Astrocyte of the spinal cord (primary cell): Measurements from ENCODE around the gene KCTD16.

ENCODE experiments used
- DNase-seq: peaks from one replicate; pipeline ENCODE4 v3.0.0; 2011; ENCODE audit warnings: low read depth, low spot score
- H3K4me3 ChIP-seq: 2 replicates; pipeline ENCODE4 v1.5.1; 2011; ENCODE audit warnings: low read depth, mild to moderate bottlenecking, low read length, moderate library complexity
- in situ Hi-C: cut with HindIII; loops from 2 replicates; pipeline ENCODE4 v1.10.0; 2017; ENCODE audit warnings: low sequenced_read_pairs
- TF ChIP-seq, protein P1 (sequence below): IDR thresholded peaks from 2 replicates; pipeline ENCODE4 v1.5.1; 2012; ENCODE audit warnings: low read depth, mild to moderate bottlenecking, low read length, inconsistent platforms

Gene KCTD16

DNA sequence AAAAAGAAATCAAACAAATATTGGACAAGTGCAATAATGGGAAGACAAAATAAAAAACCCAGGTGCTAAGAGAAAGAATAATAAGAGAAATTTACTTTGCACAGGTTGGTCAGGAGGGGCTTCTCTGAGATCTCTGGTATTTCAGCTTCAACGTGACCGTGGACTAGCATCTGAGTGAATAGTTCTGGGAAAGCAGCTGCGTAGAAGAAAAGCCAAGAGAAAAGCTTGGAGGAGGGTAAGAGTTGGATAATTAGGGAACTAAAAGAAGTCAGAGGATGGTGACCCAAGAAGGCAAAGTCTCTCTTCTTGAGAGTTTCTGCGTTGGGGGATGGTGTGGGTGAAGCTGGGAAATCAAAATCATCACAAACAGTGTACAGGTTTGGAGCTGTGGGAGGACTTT is 41.8 kb upstream of the KCTD16 start:
- DNase-seq = no peak
- H3K4me3 ChIP-seq = no peak overlapping the region
- in situ Hi-C loops = no loop called here
- TF ChIP-seq, protein P1, sequence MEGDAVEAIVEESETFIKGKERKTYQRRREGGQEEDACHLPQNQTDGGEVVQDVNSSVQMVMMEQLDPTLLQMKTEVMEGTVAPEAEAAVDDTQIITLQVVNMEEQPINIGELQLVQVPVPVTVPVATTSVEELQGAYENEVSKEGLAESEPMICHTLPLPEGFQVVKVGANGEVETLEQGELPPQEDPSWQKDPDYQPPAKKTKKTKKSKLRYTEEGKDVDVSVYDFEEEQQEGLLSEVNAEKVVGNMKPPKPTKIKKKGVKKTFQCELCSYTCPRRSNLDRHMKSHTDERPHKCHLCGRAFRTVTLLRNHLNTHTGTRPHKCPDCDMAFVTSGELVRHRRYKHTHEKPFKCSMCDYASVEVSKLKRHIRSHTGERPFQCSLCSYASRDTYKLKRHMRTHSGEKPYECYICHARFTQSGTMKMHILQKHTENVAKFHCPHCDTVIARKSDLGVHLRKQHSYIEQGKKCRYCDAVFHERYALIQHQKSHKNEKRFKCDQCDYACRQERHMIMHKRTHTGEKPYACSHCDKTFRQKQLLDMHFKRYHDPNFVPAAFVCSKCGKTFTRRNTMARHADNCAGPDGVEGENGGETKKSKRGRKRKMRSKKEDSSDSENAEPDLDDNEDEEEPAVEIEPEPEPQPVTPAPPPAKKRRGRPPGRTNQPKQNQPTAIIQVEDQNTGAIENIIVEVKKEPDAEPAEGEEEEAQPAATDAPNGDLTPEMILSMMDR = no peak

DNA sequence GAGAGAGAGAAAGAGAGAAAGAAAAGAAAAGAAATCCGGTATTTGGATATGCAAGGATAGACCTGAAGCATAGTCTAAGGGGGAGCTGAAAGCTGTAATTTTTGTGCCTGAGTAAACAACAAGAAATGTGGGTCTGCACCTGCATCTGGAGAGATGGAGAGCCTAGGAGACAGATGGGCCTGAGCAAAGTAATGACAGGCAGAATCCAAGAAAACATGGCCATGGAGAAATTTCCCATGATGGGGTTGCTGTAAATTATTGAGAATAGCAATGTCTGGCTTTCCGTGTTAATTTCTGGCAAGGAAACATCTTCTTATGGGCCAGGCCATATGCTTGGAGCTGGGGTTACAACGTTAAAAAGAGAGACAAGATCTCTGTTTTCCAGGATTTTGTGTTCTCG is 40.4 kb upstream of the KCTD16 start:
- in situ Hi-C loops = no loop called here
- DNase-seq = no peak
- TF ChIP-seq, protein P1 = no peak

DNA sequence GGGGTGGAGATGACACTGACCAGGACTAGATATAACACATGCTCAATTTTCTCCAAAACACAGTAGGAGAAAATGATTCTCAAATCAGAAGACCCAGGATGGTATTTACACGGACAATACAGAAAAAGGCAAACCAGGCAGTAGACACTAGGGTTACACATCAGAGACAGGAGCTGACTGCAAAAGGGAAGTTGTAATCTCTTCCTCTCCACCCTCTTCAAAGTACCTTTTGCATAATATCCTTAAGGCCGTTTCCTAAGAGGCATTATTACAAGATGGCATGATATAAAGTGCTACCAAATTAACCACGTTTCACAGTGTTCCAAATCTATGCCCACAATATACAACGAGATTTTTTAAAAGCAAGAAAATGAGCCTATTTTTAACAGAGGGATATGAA is 39.4 kb upstream of the KCTD16 start:
- in situ Hi-C loops = no loop called here
- TF ChIP-seq, protein P1 = no peak
- no peak overlapping the region for H3K4me3 ChIP-seq
- no peak for DNase-seq

More for the DNA sequence above, 40.4 kb upstream of the KCTD16 start:
- H3K4me3 ChIP-seq = no peak overlapping the region

DNA sequence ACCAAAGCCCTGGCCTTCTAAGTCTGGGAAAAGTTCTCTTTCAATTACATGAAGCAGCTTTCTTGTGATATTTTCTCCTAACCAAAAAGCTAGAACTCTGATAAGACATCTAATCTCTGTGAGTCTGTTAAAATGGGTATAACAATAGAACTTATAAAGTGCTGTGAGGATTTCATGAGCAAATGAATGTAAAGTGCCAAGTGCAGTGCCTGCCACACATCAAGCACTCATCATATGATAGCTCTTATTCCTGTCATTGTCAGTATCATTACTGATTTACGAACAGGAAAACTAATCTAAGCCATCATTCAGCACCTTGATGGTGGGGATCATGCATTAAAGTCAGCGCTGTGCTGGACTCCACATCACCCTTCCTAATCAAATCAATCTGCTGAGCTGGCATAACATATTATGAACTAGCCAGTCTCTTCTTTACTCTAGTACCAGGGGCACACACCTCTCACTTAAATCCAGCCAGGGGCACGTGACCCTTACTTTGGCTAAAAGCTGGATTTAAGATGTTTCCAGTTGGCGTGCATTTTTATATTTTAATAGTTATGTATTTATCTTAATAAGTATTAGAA is 37.5 kb upstream of the KCTD16 start:
- in situ Hi-C loops = no loop called here
- DNase-seq = no peak
- TF ChIP-seq, protein P1 = no peak

DNA sequence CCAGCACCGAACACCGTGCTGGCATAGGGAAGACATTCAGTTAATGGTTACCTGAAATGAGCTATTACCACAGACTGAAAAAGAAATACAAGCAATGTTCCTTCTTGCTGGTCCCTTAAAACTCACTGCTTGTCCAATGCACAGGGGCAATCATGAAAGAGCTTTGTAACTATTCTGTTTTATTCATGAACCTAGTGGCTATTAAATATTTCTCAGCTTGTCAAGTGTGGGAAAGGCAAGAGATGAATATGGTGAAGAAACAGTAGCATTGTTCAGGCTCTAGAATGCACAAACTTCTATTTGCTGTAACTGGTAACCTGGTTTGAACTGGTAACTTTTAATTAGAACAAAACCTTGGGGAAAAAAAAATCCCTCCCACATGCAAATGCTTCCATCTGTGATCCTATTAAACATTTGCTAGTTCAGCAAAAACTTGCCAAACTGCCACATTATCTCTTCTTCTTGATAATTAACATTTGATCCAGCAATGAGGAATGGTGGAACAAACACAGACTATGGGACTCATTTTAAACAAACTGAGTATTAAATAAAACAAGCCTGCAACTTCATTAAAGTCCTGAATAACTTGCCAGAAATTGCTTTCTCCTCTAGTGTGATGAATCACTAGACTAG is 36.4 kb upstream of the KCTD16 start:
- in situ Hi-C loops = no loop called here
- TF ChIP-seq, protein P1 = no peak
- no peak for DNase-seq
- H3K4me3 ChIP-seq = no peak overlapping the region

More for the DNA sequence above, 37.5 kb upstream of the KCTD16 start:
- no peak overlapping the region for H3K4me3 ChIP-seq

DNA sequence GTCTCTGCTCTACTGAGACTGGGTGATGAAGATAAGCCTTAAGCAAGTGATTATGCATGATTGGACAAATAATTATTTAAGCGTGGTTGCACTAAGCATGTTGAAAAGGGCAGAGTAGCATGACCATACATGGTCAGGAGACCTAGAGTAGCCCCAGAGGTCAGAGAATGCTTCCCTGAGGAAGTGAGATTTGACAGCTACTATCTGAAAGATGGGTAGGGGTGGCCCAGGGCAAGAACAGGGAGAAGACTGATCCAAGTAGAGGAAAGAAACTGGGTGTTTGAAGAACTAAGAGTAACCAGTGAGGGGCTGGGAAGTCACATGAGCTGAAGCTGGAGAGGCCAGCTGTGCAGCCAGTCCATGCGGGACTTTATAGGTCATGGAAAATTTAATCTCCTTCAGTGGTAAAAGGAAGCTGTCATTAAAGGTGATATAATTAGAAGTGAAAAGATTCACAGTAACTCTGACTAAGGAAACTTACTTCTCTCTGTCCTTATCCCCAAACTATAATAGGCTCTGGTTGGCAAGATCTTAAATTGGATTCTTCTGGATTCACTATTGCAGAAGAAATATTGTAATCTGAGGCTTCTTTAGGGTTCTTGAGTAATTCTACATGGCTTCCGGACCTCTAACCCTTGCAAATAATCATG is 35.4 kb upstream of the KCTD16 start:
- in situ Hi-C loops = no loop called here
- no peak overlapping the region for H3K4me3 ChIP-seq
- no peak for DNase-seq
- TF ChIP-seq, protein P1 = no peak
